Medulla oblongata (tissue), 1 donor: ENCODE measurements around the gene CLPSL1.
"Not testable (repeated sequence)": the region's sequence is repeated elsewhere in the genome, so short reads cannot be mapped to it uniquely, and the experiment has no call there.

Source experiments
- DNase-seq: peaks from one replicate; pipeline ENCODE4 v3.0.0-alpha.2; 2015; ENCODE audit errors: extremely low spot score

CLPSL1 gene

GRCh38 chr6:35780719-35781118 is at the start of gene CLPSL1:
TSS of gene CLPSL1 (plus strand) at chr6:35781019. CDS start at chr6:35781111, 92 bp downstream.
- DNase-seq: no peak

GRCh38 chr6:35731414-35731735 is 49.4 kb upstream of the CLPSL1 start:
- peak; percentile 95 for DNase-seq

- peak; percentile 79 for DNase-seq
These were observed 48.9 kb upstream of the CLPSL1 start for GRCh38 chr6:35731736-35732532.

- no peak for DNase-seq
These were observed 47.2 kb upstream of the CLPSL1 start for GRCh38 chr6:35733633-35734032.

- DNase-seq: not testable (repeated sequence)
These were observed 46.5 kb upstream of the CLPSL1 start for GRCh38 chr6:35734319-35734718.

GRCh38 chr6:35735452-35735851 is 45.4 kb upstream of the CLPSL1 start:
- DNase-seq: no peak

GRCh38 chr6:35736253-35736894 is 44.4 kb upstream of the CLPSL1 start:
- peak; percentile 86 for DNase-seq

- DNase-seq: no peak
These were observed 43.8 kb upstream of the CLPSL1 start, which contains the start of gene ARMC12 for GRCh38 chr6:35736982-35737412. TSS of gene ARMC12 (plus strand) at chr6:35737032. CDS start at chr6:35737109, 77 bp downstream.

GRCh38 chr6:35737413-35738211 is 43.2 kb upstream of the CLPSL1 start:
- DNase-seq: peak; percentile 85

GRCh38 chr6:35739645-35740524 is 40.9 kb upstream of the CLPSL1 start:
- no peak for DNase-seq

GRCh38 chr6:35742842-35743241 is 38.0 kb upstream of the CLPSL1 start:
- no peak for DNase-seq

GRCh38 chr6:35745509-35745908 is 35.3 kb upstream of the CLPSL1 start:
- DNase-seq: no peak

- no peak for DNase-seq
These were observed 34.3 kb upstream of the CLPSL1 start for GRCh38 chr6:35746516-35746915.

- DNase-seq: no peak
These were observed 32.9 kb upstream of the CLPSL1 start for GRCh38 chr6:35747877-35748276.

- DNase-seq: no peak
These were observed 30.3 kb upstream of the CLPSL1 start for GRCh38 chr6:35750557-35750956.

- DNase-seq: no peak
These were observed 29.2 kb upstream of the CLPSL1 start for GRCh38 chr6:35751594-35751993.

- DNase-seq: no peak
These were observed 28.5 kb upstream of the CLPSL1 start for GRCh38 chr6:35752330-35752729.

- DNase-seq: no peak
These were observed 26.2 kb upstream of the CLPSL1 start for GRCh38 chr6:35754452-35755277.

GRCh38 chr6:35755278-35755924 is 25.4 kb upstream of the CLPSL1 start:
- DNase-seq: no peak
